CD4-positive, alpha-beta T cell treated with Interleukin-4 for 4 hours (primary cell): ENCODE measurements around the gene F8A2.
"Not testable (repeated sequence)": the region's sequence is repeated elsewhere in the genome, so short reads cannot be mapped to it uniquely, and the experiment has no call there.

Experiments used
- DNase-seq: peaks from one replicate; pipeline ENCODE4 v3.0.0-alpha.2; 2020

F8A2 gene

GRCh38 chrX:155381843-155382528 lies at the start of gene F8A2:
F8A2 (plus strand) TSS chrX:155382095; CDS start chrX:155382115, 20 bp downstream.
- not testable (repeated sequence) for DNase-seq

GRCh38 chrX:155333544-155334100 lies 48.3 kb upstream of the F8A2 start:
- no peak for DNase-seq

GRCh38 chrX:155334486-155335336 lies 47.2 kb upstream of the F8A2 start, which contains the start of gene CLIC2:
CLIC2 (minus strand) TSS chrX:155334614; CDS start chrX:155334427, 187 bp downstream.
- peak; percentile 0 for DNase-seq

- not testable (repeated sequence) for DNase-seq
These were observed 46.6 kb upstream of the F8A2 start for GRCh38 chrX:155335337-155335712.

GRCh38 chrX:155345689-155346088 lies 36.2 kb upstream of the F8A2 start:
- DNase-seq, result not testable (repeated sequence)

- DNase-seq, result not testable (repeated sequence)
These were observed 32.4 kb upstream of the F8A2 start for GRCh38 chrX:155349448-155349847.

DNA sequence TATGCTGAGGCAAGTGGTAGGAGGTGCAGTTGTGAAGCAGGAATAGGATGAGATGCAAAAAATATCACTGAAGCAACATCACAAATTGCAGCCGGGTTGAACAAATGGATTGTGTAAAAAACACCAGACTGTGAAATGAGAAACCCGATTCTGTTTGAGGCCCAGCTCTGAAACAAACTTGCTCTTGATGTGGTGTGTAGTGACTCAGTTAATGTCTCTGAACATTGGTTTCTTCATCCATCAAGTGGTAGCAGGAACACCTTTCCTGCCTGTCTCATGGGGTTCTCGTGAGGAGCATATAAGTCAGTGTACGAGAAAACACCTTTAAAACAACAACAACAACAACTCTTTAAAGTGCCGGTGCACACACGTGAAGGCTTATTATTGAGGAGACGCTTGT lies 18.2 kb upstream of the F8A2 start:
- DNase-seq, result not testable (repeated sequence)

DNA sequence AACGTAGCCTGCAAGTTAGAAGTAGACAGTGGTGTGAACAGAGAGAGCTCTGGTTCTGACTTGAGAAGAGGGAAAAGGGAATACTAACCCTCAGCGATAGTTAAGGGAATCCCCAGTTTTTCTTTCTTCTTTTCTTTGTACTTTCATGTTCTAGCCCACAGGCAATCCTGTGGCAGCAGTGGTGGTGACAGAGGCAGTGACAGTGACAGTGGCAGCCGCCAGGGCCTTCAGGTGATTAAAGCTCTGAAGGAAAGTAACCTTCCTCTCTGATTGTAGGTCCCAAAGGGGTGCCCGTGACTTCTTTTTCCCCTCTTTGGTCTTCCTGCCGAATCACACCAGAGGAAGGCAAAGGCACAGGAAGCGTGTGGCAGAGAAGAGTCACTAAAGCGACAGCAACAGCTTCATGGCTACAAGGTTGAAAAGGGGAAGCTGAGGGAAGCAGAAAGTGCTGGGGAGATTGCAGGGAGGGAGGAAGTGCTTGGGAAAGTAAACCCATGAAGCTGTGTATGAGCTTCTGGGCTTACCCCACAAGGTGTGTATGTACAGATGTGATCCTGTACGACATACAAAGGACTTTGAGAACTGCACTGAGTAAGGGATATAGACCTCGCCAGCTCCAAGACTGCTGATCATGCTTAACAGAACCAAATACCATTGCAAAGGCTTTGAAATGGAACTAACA lies 8.0 kb upstream of the F8A2 start:
- DNase-seq, result not testable (repeated sequence)

DNA sequence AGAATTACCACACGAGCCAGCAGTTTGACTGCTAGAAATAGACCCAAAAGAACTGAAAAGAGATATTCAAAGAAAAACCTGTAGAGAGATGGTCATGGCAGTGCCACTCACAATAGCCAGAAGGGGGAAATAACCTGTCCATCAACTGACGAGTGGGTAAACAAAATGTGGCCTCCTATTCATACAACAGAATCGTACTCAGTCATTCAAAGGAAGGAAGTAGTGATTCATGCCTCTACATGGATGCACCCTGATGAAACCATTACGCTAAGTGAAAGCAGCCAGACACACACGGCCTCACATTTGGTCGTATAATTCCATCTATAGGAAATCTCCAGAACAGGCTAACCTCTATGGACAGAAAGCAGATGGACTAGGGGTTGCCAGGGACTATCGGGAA lies 2.1 kb upstream of the F8A2 start:
- not testable (repeated sequence) for DNase-seq

DNA sequence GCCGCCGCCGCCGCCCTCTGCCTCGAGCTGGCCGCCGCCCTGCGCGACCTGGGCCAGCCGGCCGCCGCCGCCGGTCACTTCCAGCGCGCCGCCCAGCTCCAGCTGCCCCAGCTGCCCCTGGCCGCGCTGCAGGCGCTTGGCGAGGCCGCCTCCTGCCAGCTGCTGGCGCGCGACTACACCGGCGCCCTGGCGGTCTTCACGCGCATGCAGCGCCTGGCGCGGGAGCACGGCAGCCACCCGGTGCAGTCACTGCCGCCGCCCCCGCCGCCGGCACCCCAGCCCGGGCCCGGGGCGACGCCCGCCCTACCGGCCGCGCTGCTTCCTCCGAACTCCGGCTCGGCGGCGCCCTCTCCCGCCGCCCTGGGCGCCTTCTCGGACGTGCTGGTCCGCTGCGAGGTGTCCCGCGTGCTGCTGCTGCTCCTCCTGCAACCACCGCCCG lies 653 bp downstream of the F8A2 start:
- not testable (repeated sequence) for DNase-seq

GRCh38 chrX:155389634-155390033 lies 7.7 kb downstream of the F8A2 start:
- no peak for DNase-seq

- DNase-seq, result not testable (repeated sequence)
These were observed 12.9 kb downstream of the F8A2 start for GRCh38 chrX:155394747-155395276.

- no peak for DNase-seq
These were observed 24.5 kb downstream of the F8A2 start for GRCh38 chrX:155406429-155406828.

DNA sequence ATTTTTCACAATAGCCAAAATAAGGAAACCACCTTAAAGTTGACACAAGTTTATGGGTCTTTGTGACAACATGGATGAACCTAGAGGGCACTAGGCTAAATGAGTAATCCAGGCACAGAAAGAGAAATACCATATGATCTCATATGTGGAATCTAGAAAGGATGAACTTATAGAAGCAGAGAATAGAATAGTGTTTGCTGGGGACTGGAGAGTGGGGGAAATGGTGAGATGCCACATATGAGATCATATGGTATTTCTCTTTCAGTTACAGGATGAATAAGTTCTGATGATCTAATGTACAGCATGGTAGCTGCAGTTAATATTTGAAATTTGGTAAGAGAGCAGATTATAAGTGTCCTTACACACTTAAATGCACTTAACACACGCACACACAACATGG lies 35.9 kb downstream of the F8A2 start:
- DNase-seq, result no peak
